HCT116 (cell line): ENCODE results near the gene RBBP8NL. TPM values are rescaled to one million over a fixed set of nuclear protein-coding genes. Genes with fewer than 3 reads are reported as not detected.

Experiments used
- ATAC-seq: fragments of 200-7000 bp; cut with Tn5 transposase; 2 replicates; pipeline ENCODE4 v1.9.1; 2020; ENCODE audit warnings: mild to moderate bottlenecking, moderate library complexity
- BruUV-seq: library from RNA; stranded (reverse); fragments of 400-500 nt; replicated peaks from 2 replicates; lab custom pipeline; 2021; lab: Mats Ljungman, UMichigan
- CTCF ChIA-PET: fragments of 300-600 bp; sonication (Branson Sonifier 250); formaldehyde crosslinking; loops from one replicate; lab custom pipeline; 2021; ENCODE audit warnings: antibody characterized with exemption; lab: Charles Lee
- POLR2A ChIA-PET: fragments of 300-600, 350-600 bp; sonication (Branson Sonifier 250); formaldehyde crosslinking; loops from one replicate; lab custom pipeline; 2021; ENCODE audit warnings: antibody characterized with exemption; lab: Charles Lee
- RAD21 ChIA-PET, 2 experiments: fragments of 300-600 bp; sonication (Branson Sonifier 250); formaldehyde crosslinking; loops; one replicate each; lab custom pipeline; 2023; ENCODE audit warnings: low total read pairs in 2 of 2; ENCODE audit not compliant: uncharacterized antibody in 2 of 2, unreplicated experiment in 2 of 2, low non-redundant PET in 1 of 2; lab: Charles Lee
- DNase-seq: peaks from one replicate; pipeline ENCODE4 v3.0.0-alpha.2; 2010; ENCODE audit warnings: low read depth, low spot score
- H2AFZ ChIP-seq: fragments of 200-600 bp; shearing (Covaris generic), sonication (generic); 2 replicates; pipeline ENCODE4 v1.6.1; 2017; ENCODE audit warnings: low read depth, mixed run types, mixed read lengths, antibody characterized with exemption, low read length; ENCODE audit not compliant: poor library complexity, severe bottlenecking
- H3K27ac ChIP-seq: 2 replicates; pipeline ENCODE4 v1.5.1; 2012; ENCODE audit warnings: low read depth, low read length
- H3K27me3 ChIP-seq: fragments of 200-600 bp; sonication (generic); 2 replicates; pipeline ENCODE4 v1.6.1; 2016; ENCODE audit warnings: mixed run types, low read length, mixed read lengths; ENCODE audit not compliant: insufficient read depth
- H3K36me3 ChIP-seq, 2 experiments: fragments of 200-500 bp in 1 of 2; fragments of 200-600 bp in 1 of 2; sonication (Bioruptor generic) in 1 of 2; sonication (generic) in 1 of 2; 2 replicates each; pipeline versions ENCODE4 v1.5.1 to v1.6.1; 2014 to 2016; ENCODE audit warnings: low read length in 2 of 2, inconsistent platforms in 1 of 2, mixed read lengths in 1 of 2, mixed run types in 1 of 2; ENCODE audit not compliant: insufficient read depth in 2 of 2, control insufficient read depth in 1 of 2
- H3K4me1 ChIP-seq, 2 experiments: fragments of 200-600 bp in 1 of 2; sonication (generic) in 1 of 2; 2 replicates each; pipeline versions ENCODE4 v1.5.1 to v1.6.1; 2012 to 2017; ENCODE audit warnings: low read length in 2 of 2, inconsistent platforms in 1 of 2, mild to moderate bottlenecking in 1 of 2, mixed read lengths in 1 of 2, mixed run types in 1 of 2, moderate library complexity in 1 of 2; ENCODE audit not compliant: insufficient read depth in 2 of 2, control insufficient read depth in 1 of 2
- H3K4me2 ChIP-seq: fragments of 200-600 bp; sonication (generic); 2 replicates; pipeline ENCODE4 v1.6.1; 2017; ENCODE audit warnings: mixed run types, low read length, mixed read lengths
- H3K4me3 ChIP-seq, 2 experiments: fragments of 200-600 bp in 1 of 2; sonication (generic) in 1 of 2; replicated peaks in 1 of 2; 2 replicates each; pipeline ENCODE4 v1.5.1; 2011 to 2016; ENCODE audit warnings: low read length in 2 of 2, control low read depth in 1 of 2, low read depth in 1 of 2, mild to moderate bottlenecking in 1 of 2, mixed read lengths in 1 of 2, mixed run types in 1 of 2
- H3K79me2 ChIP-seq: fragments of 200-600 bp; sonication (generic); 2 replicates; pipeline ENCODE4 v1.6.1; 2017; ENCODE audit warnings: mild to moderate bottlenecking, mixed run types, low read length, moderate library complexity, mixed read lengths; ENCODE audit not compliant: insufficient read depth
- H3K9ac ChIP-seq: fragments of 200-600 bp; sonication (generic); 2 replicates; pipeline ENCODE4 v1.6.1; 2016; ENCODE audit warnings: low read length, mixed read lengths
- H3K9me2 ChIP-seq: fragments of 200-600 bp; sonication (generic), shearing (Covaris generic); 2 replicates; pipeline ENCODE4 v1.6.1; 2017; ENCODE audit warnings: mixed run types, mild to moderate bottlenecking, moderate library complexity; ENCODE audit not compliant: insufficient read depth
- H3K9me3 ChIP-seq, 2 experiments: fragments of 200-500 bp in 1 of 2; fragments of 200-600 bp in 1 of 2; sonication (Bioruptor generic) in 1 of 2; sonication (generic) in 1 of 2; 2 replicates each; pipeline ENCODE4 v1.6.1; 2014 to 2017; ENCODE audit warnings: low read length in 2 of 2, mixed read lengths in 2 of 2, inconsistent platforms in 1 of 2, low read depth in 1 of 2, mild to moderate bottlenecking in 1 of 2, mixed run types in 1 of 2, moderate library complexity in 1 of 2; ENCODE audit not compliant: control insufficient read depth in 1 of 2, insufficient read depth in 1 of 2
- H4K20me1 ChIP-seq: fragments of 200-600 bp; sonication (generic), shearing (Covaris generic); 2 replicates; pipeline ENCODE4 v1.6.1; 2017; ENCODE audit warnings: mixed run types, mild to moderate bottlenecking, moderate library complexity; ENCODE audit not compliant: insufficient read depth
- CBX3 ChIP-seq: IDR thresholded peaks from 2 replicates; pipeline ENCODE4 v1.6.1; 2012; ENCODE audit warnings: low read depth
- CEBPB ChIP-seq: IDR thresholded peaks from 2 replicates; pipeline ENCODE4 v1.6.1; 2012; ENCODE audit warnings: low read depth
- EGR1 ChIP-seq: IDR thresholded peaks from 2 replicates; pipeline ENCODE4 v1.6.1; 2012; ENCODE audit warnings: low read depth
- ELF1 ChIP-seq: IDR thresholded peaks from 2 replicates; pipeline ENCODE4 v1.6.1; 2012; ENCODE audit warnings: low read depth, borderline replicate concordance
- EZH2 ChIP-seq: fragments of 200-600 bp; sonication (generic); IDR thresholded peaks from 2 replicates; pipeline ENCODE4 v1.6.1; 2017; ENCODE audit warnings: antibody characterized with exemption, mixed run types
- EZH2phosphoT487 ChIP-seq: fragments of 200-600 bp; IDR thresholded peaks from 2 replicates; pipeline ENCODE4 v1.6.1; 2018; ENCODE audit warnings: antibody characterized with exemption, borderline replicate concordance
- POLR2A ChIP-seq: IDR thresholded peaks from 2 replicates; pipeline ENCODE4 v1.7.0; 2011; ENCODE audit warnings: borderline replicate concordance; ENCODE audit not compliant: insufficient read depth, insufficient read length; ENCODE audit errors: extremely low read depth
- POLR2AphosphoS5 ChIP-seq: IDR thresholded peaks from 2 replicates; pipeline ENCODE4 v1.6.1; 2011; ENCODE audit warnings: mild to moderate bottlenecking, low read depth, low read length, moderate library complexity
- RAD21 ChIP-seq: IDR thresholded peaks from 2 replicates; pipeline ENCODE4 v1.6.1; 2012; ENCODE audit warnings: low read depth, mild to moderate bottlenecking
- SIN3A ChIP-seq: IDR thresholded peaks from 2 replicates; pipeline ENCODE4 v1.6.1; 2012; ENCODE audit warnings: low read depth
- SP1 ChIP-seq: IDR thresholded peaks from 2 replicates; pipeline ENCODE4 v1.6.1; 2012; ENCODE audit warnings: low read depth
- ZFX ChIP-seq: fragments of 450-650 bp; IDR thresholded peaks from 2 replicates; pipeline ENCODE4 v1.6.1; 2017
- ZNF274 ChIP-seq: fragments of 200-500 bp; sonication (Bioruptor generic); IDR thresholded peaks from 2 replicates; pipeline ENCODE4 v1.6.1; 2014; ENCODE audit warnings: mild to moderate bottlenecking, low read depth, low read length, inconsistent platforms
- intact Hi-C: fragments of 100-400 bp; cut with micrococcal nuclease; formaldehyde crosslinking; loops from 2 replicates; pipeline ENCODE4 v1.10.0; 2022
- total RNA-seq: library from RNA; stranded (reverse); gene quantifications from one replicate; pipeline ENCODE4 v1.2.1, GENCODE V29; 2021; ENCODE audit not compliant: unreplicated experiment
- TF ChIP-seq, protein P1 (sequence below): IDR thresholded peaks from 2 replicates; pipeline ENCODE4 v1.6.1; 2012; ENCODE audit warnings: low read depth

RBBP8NL gene
- total RNA-seq, 1 experiment from 2014 or later, result 0.59 TPM

DNA sequence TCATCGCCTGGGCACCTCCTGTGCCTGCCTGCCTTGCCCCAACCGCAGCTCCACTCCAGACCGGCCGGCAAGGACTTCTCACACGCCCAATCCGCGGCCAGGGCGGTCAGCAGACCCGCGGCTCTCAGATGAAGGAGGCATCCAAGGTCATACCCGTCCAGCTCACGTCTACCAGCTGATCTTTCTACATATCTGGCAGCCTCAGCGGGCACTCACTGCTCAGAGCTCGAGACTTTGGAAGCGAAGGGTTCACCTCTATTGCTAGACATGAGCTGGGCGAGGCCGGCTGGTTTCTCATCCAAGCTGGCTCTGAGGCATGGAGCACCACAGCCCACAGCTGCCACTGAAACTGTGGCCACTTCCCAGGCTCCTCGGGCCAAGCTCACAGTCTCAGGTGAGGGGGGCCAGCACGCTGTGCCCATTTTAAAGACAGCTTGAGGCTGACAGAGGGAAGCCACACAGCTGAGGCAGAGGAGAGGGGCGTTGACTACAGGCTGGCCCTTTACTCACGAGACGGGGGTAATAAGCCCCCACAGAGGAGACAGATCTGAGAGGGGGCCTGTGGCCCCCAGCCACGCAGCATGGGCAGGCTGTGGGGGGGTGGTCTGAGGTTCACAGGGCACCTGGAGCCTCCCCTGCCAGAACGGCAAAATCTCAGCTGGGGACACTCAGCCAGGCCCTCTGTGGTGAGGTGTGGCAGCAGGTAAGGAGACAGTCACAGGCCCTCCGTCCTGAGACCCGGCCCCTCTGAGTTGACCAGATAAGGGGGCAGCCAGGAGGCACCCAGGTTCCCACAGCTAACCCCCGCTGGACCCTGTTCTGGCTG, 62.2 kb downstream of the RBBP8NL start:
- H3K9me3 ChIP-seq, result no peaks in the 10 kb centered on the region
- H3K36me3 ChIP-seq, result no peaks in the 10 kb centered on the region
- DNase-seq (no peak), ATAC-seq (no peak)
- no peaks in the 10 kb centered on the region for H3K27me3 ChIP-seq
- peak overlapping the region; percentile 98 for H3K27ac ChIP-seq
- no peaks in the 10 kb centered on the region for H3K9me2 ChIP-seq
- H4K20me1 ChIP-seq, result no peaks in the 10 kb centered on the region
- no peak overlapping the region for H2AFZ ChIP-seq
- peak overlapping the region; percentile 94 for H3K9ac ChIP-seq
- CTCF ChIA-PET, result interaction anchor here (2.2 kb wide), 1 partner anchor 17 kb away, joined by 10 read pairs; no protein-coding TSS in a partner anchor
- RAD21 ChIA-PET, result interaction anchor here in 1 of 2 experiments (0.9 kb wide), 1 partner anchor 15 kb away, joined by 3 read pairs; no protein-coding TSS in a partner anchor
- H3K4me1 ChIP-seq, result peaks cover 76 to 86% of the 10 kb centered on the region in 2 experiments
- peak overlapping the region; percentile 100 for H3K4me2 ChIP-seq
- H3K79me2 ChIP-seq, result peaks cover 63% of the 10 kb centered on the region
- TF ChIP-seq CBX3, result no peak
- H3K4me3 ChIP-seq, result peak overlapping the region; percentile 83 to 88
- POLR2A ChIA-PET, result interaction anchor here (0.9 to 2.6 kb wide), 4 partner anchors 9 to 21 kb away, joined by 3 to 12 read pairs (median 8); partner anchors contain the start of gene RPS21
- no TSS peak for BruUV-seq
- intact Hi-C loops, result loop anchor here (5.0 kb wide), 1 partner anchor 63 kb away; the partner anchor contains the start of gene ADRM1

DNA sequence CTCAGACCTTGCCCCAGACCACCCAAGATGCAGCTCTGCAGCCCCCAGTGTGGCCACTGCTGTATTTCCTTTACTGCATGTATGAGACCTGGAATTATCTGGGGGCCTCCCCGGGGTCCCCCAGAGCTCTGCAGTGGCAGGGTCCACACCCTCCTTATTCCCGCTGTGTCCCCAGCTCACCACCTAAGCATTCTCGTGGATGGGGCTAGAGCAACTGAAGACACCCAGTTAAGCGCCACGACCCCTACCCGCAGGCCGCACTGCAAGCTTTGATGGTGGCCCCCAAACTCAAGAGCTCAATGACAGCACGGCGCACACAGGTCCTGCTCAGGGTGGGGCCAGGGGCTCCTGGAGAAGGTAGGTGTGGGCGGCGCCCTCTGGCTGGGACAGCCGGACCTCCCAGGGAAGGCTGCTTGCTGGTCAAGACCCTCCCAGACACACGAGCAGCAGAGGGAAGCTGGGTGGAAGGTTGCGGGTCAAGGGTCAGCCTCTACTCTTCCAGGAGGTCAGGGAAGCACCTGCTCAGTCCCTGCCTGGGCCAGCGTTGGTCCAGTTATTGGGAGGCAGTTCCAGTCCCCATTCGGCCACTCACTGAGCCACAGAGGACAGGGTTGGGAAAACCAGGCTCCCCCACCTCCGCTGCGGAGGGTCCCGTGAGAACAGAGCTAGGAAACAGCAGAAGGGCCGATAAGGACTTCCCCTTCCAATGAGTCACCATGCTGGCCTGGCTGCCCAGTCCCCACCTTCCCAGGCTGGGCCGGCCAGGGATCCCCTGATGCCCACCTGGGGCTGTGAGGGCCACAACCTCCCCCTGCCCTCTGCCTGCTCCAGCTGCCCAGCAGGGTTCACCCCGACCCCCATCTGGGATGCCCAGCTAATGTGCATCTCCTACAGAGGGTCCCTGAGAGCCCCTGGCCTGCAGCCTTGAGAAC, 63.2 kb downstream of the RBBP8NL start:
- peak overlapping the region; percentile 100 for H3K4me2 ChIP-seq
- peaks cover 72% of the 10 kb centered on the region for H3K79me2 ChIP-seq
- H3K9me2 ChIP-seq, result no peaks in the 10 kb centered on the region
- ATAC-seq, result no peak
- H3K9ac ChIP-seq, result peak overlapping the region; percentile 94
- no peaks in the 10 kb centered on the region for H3K9me3 ChIP-seq
- intact Hi-C loops, result no loop called here
- H4K20me1 ChIP-seq, result no peaks in the 10 kb centered on the region
- H3K4me1 ChIP-seq, result peaks cover 69 to 86% of the 10 kb centered on the region in 2 experiments
- POLR2A ChIA-PET, result interaction anchor here (1.1 to 2.1 kb wide), 2 partner anchors 14 to 22 kb away, joined by 4 to 12 read pairs; partner anchors contain the start of gene RPS21
- H3K27me3 ChIP-seq, result no peaks in the 10 kb centered on the region
- H3K27ac ChIP-seq, result peak overlapping the region; percentile 98
- H2AFZ ChIP-seq, result no peak overlapping the region
- no TSS peak for BruUV-seq
- DNase-seq, result no peak
- no peaks in the 10 kb centered on the region; a peak in 1 of 4 replicates for H3K36me3 ChIP-seq
- RAD21 ChIA-PET, result interaction anchor here in 1 of 2 experiments (0.9 kb wide), 1 partner anchor 14 kb away, joined by 3 read pairs; no protein-coding TSS in a partner anchor
- CTCF ChIA-PET, result no interaction called here
- H3K4me3 ChIP-seq, result no peak overlapping the region
- TF ChIP-seq EZH2, result no peak
- TF ChIP-seq RAD21, result no peak
- no peak for TF ChIP-seq ZNF274
- no peak for TF ChIP-seq CEBPB
- no peak for TF ChIP-seq ELF1
- TF ChIP-seq, protein P1, sequence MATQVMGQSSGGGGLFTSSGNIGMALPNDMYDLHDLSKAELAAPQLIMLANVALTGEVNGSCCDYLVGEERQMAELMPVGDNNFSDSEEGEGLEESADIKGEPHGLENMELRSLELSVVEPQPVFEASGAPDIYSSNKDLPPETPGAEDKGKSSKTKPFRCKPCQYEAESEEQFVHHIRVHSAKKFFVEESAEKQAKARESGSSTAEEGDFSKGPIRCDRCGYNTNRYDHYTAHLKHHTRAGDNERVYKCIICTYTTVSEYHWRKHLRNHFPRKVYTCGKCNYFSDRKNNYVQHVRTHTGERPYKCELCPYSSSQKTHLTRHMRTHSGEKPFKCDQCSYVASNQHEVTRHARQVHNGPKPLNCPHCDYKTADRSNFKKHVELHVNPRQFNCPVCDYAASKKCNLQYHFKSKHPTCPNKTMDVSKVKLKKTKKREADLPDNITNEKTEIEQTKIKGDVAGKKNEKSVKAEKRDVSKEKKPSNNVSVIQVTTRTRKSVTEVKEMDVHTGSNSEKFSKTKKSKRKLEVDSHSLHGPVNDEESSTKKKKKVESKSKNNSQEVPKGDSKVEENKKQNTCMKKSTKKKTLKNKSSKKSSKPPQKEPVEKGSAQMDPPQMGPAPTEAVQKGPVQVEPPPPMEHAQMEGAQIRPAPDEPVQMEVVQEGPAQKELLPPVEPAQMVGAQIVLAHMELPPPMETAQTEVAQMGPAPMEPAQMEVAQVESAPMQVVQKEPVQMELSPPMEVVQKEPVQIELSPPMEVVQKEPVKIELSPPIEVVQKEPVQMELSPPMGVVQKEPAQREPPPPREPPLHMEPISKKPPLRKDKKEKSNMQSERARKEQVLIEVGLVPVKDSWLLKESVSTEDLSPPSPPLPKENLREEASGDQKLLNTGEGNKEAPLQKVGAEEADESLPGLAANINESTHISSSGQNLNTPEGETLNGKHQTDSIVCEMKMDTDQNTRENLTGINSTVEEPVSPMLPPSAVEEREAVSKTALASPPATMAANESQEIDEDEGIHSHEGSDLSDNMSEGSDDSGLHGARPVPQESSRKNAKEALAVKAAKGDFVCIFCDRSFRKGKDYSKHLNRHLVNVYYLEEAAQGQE, result no peak
- TF ChIP-seq EZH2phosphoT487, result no peak
- TF ChIP-seq POLR2A, result no peak
- TF ChIP-seq SIN3A, result no peak
- TF ChIP-seq EGR1, result no peak
- TF ChIP-seq ZFX, result no peak
- TF ChIP-seq CBX3, result no peak
- TF ChIP-seq SP1, result no peak
- no peak for TF ChIP-seq POLR2AphosphoS5
